Heart left ventricle (tissue), 16 donors: ENCODE measurements around the gene DRC7. TPM values are rescaled to one million over a fixed set of nuclear protein-coding genes. Genes with fewer than 3 reads are reported as not detected.

Experiments used
- ATAC-seq, 4 donors: fragments of 200-7000 bp; cut with Tn5 transposase; one replicate each; pipeline ENCODE4 v1.9.1; 2020 to 2022; ENCODE audit warnings: moderate library complexity in 4 of 4, mild to moderate bottlenecking in 3 of 4, moderate number of reproducible peaks in 1 of 4
- DNase-seq, 5 donors: peaks; one replicate each; pipeline ENCODE4 v3.0.0-alpha.2; 2020
- H3K27ac ChIP-seq, 12 donors: fragments of 200-600 bp; sonication (generic) in 4 of 12; one replicate each; pipeline versions ENCODE4 v1.5.0 to v1.8.0; 2016 to 2022; ENCODE audit warnings: mild to moderate bottlenecking in 2 of 12
- H3K27me3 ChIP-seq, 9 donors: fragments of 200-600 bp; sonication (generic) in 2 of 9; one replicate each; pipeline versions ENCODE4 v1.5.1 to v1.8.0; 2016 to 2022; ENCODE audit warnings: mild to moderate bottlenecking in 3 of 9
- H3K36me3 ChIP-seq, 9 donors: fragments of 200-600 bp; sonication (generic) in 2 of 9; one replicate each; pipeline versions ENCODE4 v1.5.0 to v1.8.0; 2018 to 2022; ENCODE audit warnings: mild to moderate bottlenecking in 2 of 9
- H3K4me1 ChIP-seq, 12 donors: fragments of 200-600 bp; sonication (generic) in 4 of 12; one replicate each; pipeline versions ENCODE4 v1.5.0 to v1.8.0; 2016 to 2022; ENCODE audit warnings: mild to moderate bottlenecking in 3 of 12
- H3K4me3 ChIP-seq, 12 donors: fragments of 200-600 bp; sonication (generic) in 4 of 12; one replicate each; pipeline versions ENCODE4 v1.5.0 to v1.8.0; 2017 to 2022; ENCODE audit warnings: mild to moderate bottlenecking in 9 of 12, moderate library complexity in 4 of 12
- H3K9me3 ChIP-seq, 12 donors: fragments of 200-600 bp; sonication (generic) in 4 of 12; one replicate each; pipeline versions ENCODE4 v1.5.0 to v1.8.0; 2016 to 2022; ENCODE audit warnings: mild to moderate bottlenecking in 1 of 12
- POLR2A ChIP-seq, 2 donors: fragments of 450-650 bp; IDR thresholded peaks; one replicate each; pipeline ENCODE4 v1.6.1; 2017; ENCODE audit warnings: antibody characterized with exemption in 2 of 2, mild to moderate bottlenecking in 2 of 2, moderate library complexity in 2 of 2
- WGBS, 4 donors: extraction: QIAGEN DNeasy Blood & Tissue Kit in 2 of 4; methylation state at CpG; one replicate each; pipeline versions ENCODE4 v1.1.5 to v1.1.7; 2013 to 2018; 5-methylcytosine and 5-hydroxymethylcytosine counted together
- intact Hi-C, 10 donors: fragments of 100-400 bp; cut with DNase I; formaldehyde crosslinking; loops; one replicate each; pipeline versions ENCODE4 v1.11.1 to v1.14.2; 2022
- polyA plus RNA-seq, 2 donors: library from polyadenylated mRNA; stranded (reverse); fragments of 200-250 nt; gene quantifications; one replicate each; pipeline ENCODE4 v1.2.3, GENCODE V29; 2013
- total RNA-seq, 9 donors: library from RNA; depleted of rRNA in 2 of 9; stranded (reverse); fragments of >200 nt in 2 of 9; fragmentation: NEBNext Ultra II Directional in 3 of 9; extraction: Animal tissue kit (Norgen Biotek cat#: 25700) in 3 of 9; gene quantifications; one replicate each; pipeline versions ENCODE4 v1.1.0 to v1.2.4, GENCODE V29; 2016 to 2023
- TF ChIP-seq, protein P1 (sequence below), 12 donors: fragments of 200-600 bp; sonication (generic) in 4 of 12; IDR thresholded peaks; one replicate each; pipeline versions ENCODE4 v1.5.0 to v1.8.0; 2018 to 2022; ENCODE audit warnings: antibody characterized with exemption in 12 of 12, mild to moderate bottlenecking in 5 of 12
- donor health status: ischemic (EF 13 %, LVEDD 7.1; RV severe dilation, severe dysfunction).
- donor health status: healthy with polysubstance abuse.
- donor health status: DM: no; HTN: yes; CAD: no.
- donor health status: DM: no; HTN: no; CAD: no.
- donor health status: ischemic (EF 25% LVEDD 6.9; RV normal size, moderate dysfunction).
- donor health status: ischemic (EF 25% LVEDD 5.7; RV mildly dilated, moderate dysfunction).
- donor health status: healthy.
- donor health status: DM: yes; HTN: yes; CAD: no.
- donor health status: ischemic (EF 35%, LVEDD 5.7; RV mildly dilated, moderate dysfunction).
- donor health status: nonischemic (EF 11% LVEDD 7.7; RV severe dilation, severe dysfunction).
- donor health status: DM: yes; HTN: yes; CAD: no.
- donor health status: PGD.
- donor health status: ischemic (EF 29% LVEDD 5.4; RV normal size, mild dysfunction).
- donor health status: nonischemic (EF 23%, LVEDD 6.1; RV moderate dilation, normal function).

The DRC7 gene
- total and polyA plus RNA-seq, 11 donors, result 0.29 TPM; not detected in 10

DNA sequence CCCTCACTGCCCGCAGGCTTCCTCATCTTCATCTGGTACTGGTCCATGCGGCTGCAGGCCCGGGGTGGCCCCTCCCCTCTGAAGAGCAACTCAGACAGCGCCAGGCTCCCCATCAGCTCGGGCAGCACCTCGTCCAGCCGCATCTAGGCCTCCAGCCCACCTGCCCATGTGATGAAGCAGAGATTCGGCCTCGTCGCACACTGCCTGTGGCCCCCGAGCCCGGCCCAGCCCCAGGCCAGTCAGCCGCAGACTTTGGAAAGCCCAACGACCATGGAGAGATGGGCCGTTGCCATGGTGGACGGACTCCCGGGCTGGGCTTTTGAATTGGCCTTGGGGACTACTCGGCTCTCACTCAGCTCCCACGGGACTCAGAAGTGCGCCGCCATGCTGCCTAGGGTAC, 31.2 kb upstream of the DRC7 start:
- no peak for TF ChIP-seq POLR2A (IDR thresholded peaks at IDR 0.05)
- TF ChIP-seq, protein P1, sequence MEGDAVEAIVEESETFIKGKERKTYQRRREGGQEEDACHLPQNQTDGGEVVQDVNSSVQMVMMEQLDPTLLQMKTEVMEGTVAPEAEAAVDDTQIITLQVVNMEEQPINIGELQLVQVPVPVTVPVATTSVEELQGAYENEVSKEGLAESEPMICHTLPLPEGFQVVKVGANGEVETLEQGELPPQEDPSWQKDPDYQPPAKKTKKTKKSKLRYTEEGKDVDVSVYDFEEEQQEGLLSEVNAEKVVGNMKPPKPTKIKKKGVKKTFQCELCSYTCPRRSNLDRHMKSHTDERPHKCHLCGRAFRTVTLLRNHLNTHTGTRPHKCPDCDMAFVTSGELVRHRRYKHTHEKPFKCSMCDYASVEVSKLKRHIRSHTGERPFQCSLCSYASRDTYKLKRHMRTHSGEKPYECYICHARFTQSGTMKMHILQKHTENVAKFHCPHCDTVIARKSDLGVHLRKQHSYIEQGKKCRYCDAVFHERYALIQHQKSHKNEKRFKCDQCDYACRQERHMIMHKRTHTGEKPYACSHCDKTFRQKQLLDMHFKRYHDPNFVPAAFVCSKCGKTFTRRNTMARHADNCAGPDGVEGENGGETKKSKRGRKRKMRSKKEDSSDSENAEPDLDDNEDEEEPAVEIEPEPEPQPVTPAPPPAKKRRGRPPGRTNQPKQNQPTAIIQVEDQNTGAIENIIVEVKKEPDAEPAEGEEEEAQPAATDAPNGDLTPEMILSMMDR (IDR thresholded peaks at IDR 0.05), result no peak
- ATAC-seq (no peak), DNase-seq (no peak)
- H3K27me3 ChIP-seq, result no peaks in the 10 kb centered on the region
- H3K9me3 ChIP-seq, result no peaks in the 10 kb centered on the region
- H3K27ac ChIP-seq, result no peak overlapping the region
- no peak overlapping the region for H3K4me3 ChIP-seq
- peaks cover 0 to 34% (median 13%) of the 10 kb centered on the region in 9 donors for H3K36me3 ChIP-seq
- intact Hi-C loops, result loop anchor here in 1 of 10 donors (5.0 kb wide), 1 partner anchor 44 kb away; no protein-coding TSS in a partner anchor
- H3K4me1 ChIP-seq, result peaks cover 0 to 17% (median 0%) of the 10 kb centered on the region in 12 donors
- WGBS, 4 donors, result 88 to 92% (median 91%) methylated on average over 14 to 21 of the region's 21 CpGs

DNA sequence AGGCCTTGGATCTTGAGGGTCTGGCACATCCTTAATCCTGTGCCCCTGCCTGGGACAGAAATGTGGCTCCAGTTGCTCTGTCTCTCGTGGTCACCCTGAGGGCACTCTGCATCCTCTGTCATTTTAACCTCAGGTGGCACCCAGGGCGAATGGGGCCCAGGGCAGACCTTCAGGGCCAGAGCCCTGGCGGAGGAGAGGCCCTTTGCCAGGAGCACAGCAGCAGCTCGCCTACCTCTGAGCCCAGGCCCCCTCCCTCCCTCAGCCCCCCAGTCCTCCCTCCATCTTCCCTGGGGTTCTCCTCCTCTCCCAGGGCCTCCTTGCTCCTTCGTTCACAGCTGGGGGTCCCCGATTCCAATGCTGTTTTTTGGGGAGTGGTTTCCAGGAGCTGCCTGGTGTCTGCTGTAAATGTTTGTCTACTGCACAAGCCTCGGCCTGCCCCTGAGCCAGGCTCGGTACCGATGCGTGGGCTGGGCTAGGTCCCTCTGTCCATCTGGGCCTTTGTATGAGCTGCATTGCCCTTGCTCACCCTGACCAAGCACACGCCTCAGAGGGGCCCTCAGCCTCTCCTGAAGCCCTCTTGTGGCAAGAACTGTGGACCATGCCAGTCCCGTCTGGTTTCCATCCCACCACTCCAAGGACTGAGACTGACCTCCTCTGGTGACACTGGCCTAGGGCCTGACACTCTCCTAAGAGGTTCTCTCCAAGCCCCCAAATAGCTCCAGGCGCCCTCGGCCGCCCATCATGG, 30.5 kb upstream of the DRC7 start:
- H3K36me3 ChIP-seq, result peaks cover 0 to 29% (median 13%) of the 10 kb centered on the region in 9 donors
- DNase-seq (no peak), ATAC-seq (no peak)
- intact Hi-C loops, result loop anchor here in 1 of 10 donors (5.0 kb wide), 1 partner anchor 43 kb away; no protein-coding TSS in a partner anchor
- peak overlapping the region in 1 of 12 donors; percentile 23 for H3K27ac ChIP-seq
- H3K9me3 ChIP-seq, result no peaks in the 10 kb centered on the region
- peaks cover 0 to 17% (median 0%) of the 10 kb centered on the region in 12 donors for H3K4me1 ChIP-seq
- H3K4me3 ChIP-seq, result no peak overlapping the region
- H3K27me3 ChIP-seq, result no peaks in the 10 kb centered on the region
- TF ChIP-seq POLR2A (IDR thresholded peaks at IDR 0.05), result no peak
- TF ChIP-seq, protein P1 (IDR thresholded peaks at IDR 0.05), result peak in 1 of 12 donors; percentile 5
- WGBS, 4 donors, result 86 to 94% (median 91%) methylated on average over 14 to 15 of the region's 15 CpGs

DNA sequence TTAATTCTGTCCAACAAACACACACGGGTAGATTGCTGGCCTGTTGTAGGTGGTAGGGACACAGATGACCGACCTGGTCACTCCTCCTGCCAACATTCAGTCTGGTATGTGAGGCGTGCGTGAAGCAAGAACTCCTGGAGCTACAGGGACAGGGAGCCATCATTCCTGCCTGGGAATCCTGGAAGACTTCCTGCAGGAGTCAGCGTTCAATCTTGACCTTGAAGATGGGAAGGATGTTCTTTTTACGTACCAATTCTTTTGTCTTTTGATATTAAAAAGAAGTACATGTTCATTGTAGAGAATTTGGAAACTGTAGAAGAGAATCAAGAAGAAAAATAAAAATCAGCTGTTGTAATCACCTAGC, 30.0 kb upstream of the DRC7 start:
- Histone ChIP-seq H3K27me3 (no peaks in the 10 kb centered on the region), H3K4me1 (peaks cover 0 to 17% (median 0%) of the 10 kb centered on the region in 12 donors), H3K4me3 (no peak overlapping the region), H3K9me3 (no peaks in the 10 kb centered on the region), H3K36me3 (peaks cover 0 to 25% (median 13%) of the 10 kb centered on the region in 9 donors), H3K27ac (peak overlapping the region in 1 of 12 donors; percentile 23)
- ATAC-seq (no peak), DNase-seq (no peak)
- 83 to 89% (median 86%) methylated on average over 6 of the region's 6 CpGs for WGBS, 4 donors
- intact Hi-C loops, result loop anchor here in 1 of 10 donors (5.0 kb wide), 1 partner anchor 43 kb away; no protein-coding TSS in a partner anchor
- TF ChIP-seq, protein P1 (IDR thresholded peaks at IDR 0.05), result no peak
- no peak for TF ChIP-seq POLR2A (IDR thresholded peaks at IDR 0.05)

DNA sequence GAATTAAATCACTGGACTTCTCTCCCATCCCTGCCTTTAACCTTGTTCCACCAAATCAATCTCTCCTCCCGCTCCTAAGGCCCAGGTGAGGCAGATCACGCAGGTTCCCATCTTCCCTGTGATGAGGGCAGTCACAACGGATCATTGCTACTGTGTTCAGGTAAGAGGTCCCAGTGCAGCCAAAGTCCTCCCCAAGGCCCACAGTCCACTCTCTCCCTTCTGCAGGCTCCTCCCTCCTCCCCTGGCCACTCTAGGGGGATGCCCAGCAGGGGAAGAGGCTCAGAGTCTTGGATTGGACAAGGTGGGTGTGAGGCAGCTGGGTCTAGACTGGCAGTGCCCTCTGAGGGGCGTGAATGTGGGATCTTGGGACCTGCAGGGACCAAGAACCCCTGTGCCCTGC, 29.1 kb upstream of the DRC7 start:
- Histone ChIP-seq H3K4me3 (no peak overlapping the region), H3K27me3 (no peaks in the 10 kb centered on the region), H3K4me1 (peaks cover 0 to 17% (median 0%) of the 10 kb centered on the region in 12 donors), H3K27ac (no peak overlapping the region), H3K36me3 (peaks cover 0 to 22% (median 13%) of the 10 kb centered on the region in 9 donors), H3K9me3 (no peaks in the 10 kb centered on the region)
- WGBS, 4 donors, result 66 to 86% (median 74%) methylated on average over 3 to 4 of the region's 4 CpGs
- intact Hi-C loops, result no loop called here
- DNase-seq (no peak), ATAC-seq (no peak)
- no peak for TF ChIP-seq POLR2A (IDR thresholded peaks at IDR 0.05)
